Gastroesophageal sphincter (tissue), 3 donors: ENCODE results near the gene SLPI.

Experiments
- CTCF ChIP-seq, 4 experiments: fragments of 200-600 bp in 2 of 4; fragments of 450-650 bp in 2 of 4; sonication (generic) in 1 of 4; IDR thresholded peaks; one replicate each; pipeline ENCODE4 v1.5.1; 2017 to 2019; ENCODE audit warnings: antibody characterized with exemption in 4 of 4, mild to moderate bottlenecking in 2 of 4, moderate library complexity in 2 of 4
- EP300 ChIP-seq: sonication (generic); formaldehyde crosslinking; IDR thresholded peaks from one replicate; pipeline ENCODE4 v1.6.1; 2017; ENCODE audit warnings: antibody characterized with exemption, mild to moderate bottlenecking
- POLR2A ChIP-seq, 2 donors: fragments of 450-650 bp; IDR thresholded peaks; one replicate each; pipeline ENCODE4 v1.6.1; 2017; ENCODE audit warnings: antibody characterized with exemption in 2 of 2, mild to moderate bottlenecking in 2 of 2, moderate library complexity in 1 of 2
- POLR2AphosphoS5 ChIP-seq: sonication (generic); formaldehyde crosslinking; IDR thresholded peaks from one replicate; pipeline ENCODE4 v1.6.1; 2017; ENCODE audit warnings: antibody characterized with exemption

GRCh38 chr20:45229264-45230056, 24.9 kb downstream of the SLPI start:
- TF ChIP-seq CTCF (IDR thresholded peaks at IDR 0.05) (peak in 1 of 4 experiments; percentile 17), EP300 (no peak), POLR2A (IDR thresholded peaks at IDR 0.05) (no peak), POLR2AphosphoS5 (no peak)
